Measurements from ENCODE around the gene ELF4.
"Not testable (repeated sequence)": the region's sequence is repeated elsewhere in the genome, so short reads cannot be mapped to it uniquely, and the experiment has no call there.

ELF4 gene

GRCh38 chrX:130120321-130120731 lies 10.0 kb upstream of the ELF4 start:
- H3K36me3 Mint-ChIP-seq, result no peaks in the 10 kb centered on the region
- no peaks in the 10 kb centered on the region for H3K9me3 Mint-ChIP-seq
- H3K4me3 Mint-ChIP-seq, result peak overlapping the region; percentile 78

GRCh38 chrX:130119312-130119898 lies 9.1 kb upstream of the ELF4 start:
- H3K27me3 Mint-ChIP-seq, result no peaks in the 10 kb centered on the region
- H3K27ac Mint-ChIP-seq, result peak overlapping the region; percentile 87
- H3K9me3 Mint-ChIP-seq, result no peaks in the 10 kb centered on the region
- ATAC-seq, result no peak
- H3K4me3 Mint-ChIP-seq, result peak overlapping the region; percentile 41
- H3K36me3 Mint-ChIP-seq, result no peaks in the 10 kb centered on the region
- H3K4me1 Mint-ChIP-seq, result peaks cover 47% of the 10 kb centered on the region

More at GRCh38 chrX:130120321-130120731, 10.0 kb upstream of the ELF4 start:
- Mint-ChIP-seq H3K4me1 (peaks cover 37% of the 10 kb centered on the region), H3K27me3 (no peaks in the 10 kb centered on the region), H3K27ac (peak overlapping the region; percentile 87)
- ATAC-seq, result peak; percentile 69

GRCh38 chrX:130118441-130119311 lies 8.4 kb upstream of the ELF4 start:
- Mint-ChIP-seq H3K27ac (peak overlapping the region; percentile 87), H3K4me3 (peak overlapping the region; percentile 41)

GRCh38 chrX:130117166-130117565 lies 6.9 kb upstream of the ELF4 start:
- H3K36me3 Mint-ChIP-seq, result no peaks in the 10 kb centered on the region
- no peaks in the 10 kb centered on the region for H3K27me3 Mint-ChIP-seq
- ATAC-seq, result no peak
- no peaks in the 10 kb centered on the region for H3K9me3 Mint-ChIP-seq
- no peak overlapping the region for H3K4me3 Mint-ChIP-seq
- H3K4me1 Mint-ChIP-seq, result peaks cover 53% of the 10 kb centered on the region
- H3K27ac Mint-ChIP-seq, result no peak overlapping the region

More at GRCh38 chrX:130118441-130119311, 8.4 kb upstream of the ELF4 start:
- Mint-ChIP-seq H3K27me3 (no peaks in the 10 kb centered on the region), H3K9me3 (no peaks in the 10 kb centered on the region), H3K4me1 (peaks cover 53% of the 10 kb centered on the region), H3K36me3 (no peaks in the 10 kb centered on the region)
- no peak for ATAC-seq

GRCh38 chrX:130115119-130115885 lies 5.0 kb upstream of the ELF4 start:
- H3K9me3 Mint-ChIP-seq, H3K27me3 Mint-ChIP-seq, H3K27ac Mint-ChIP-seq, ATAC-seq, H3K36me3 Mint-ChIP-seq, H3K4me3 Mint-ChIP-seq: not testable (repeated sequence)
- H3K4me1 Mint-ChIP-seq, result peaks cover 56% of the 10 kb centered on the region

DNA sequence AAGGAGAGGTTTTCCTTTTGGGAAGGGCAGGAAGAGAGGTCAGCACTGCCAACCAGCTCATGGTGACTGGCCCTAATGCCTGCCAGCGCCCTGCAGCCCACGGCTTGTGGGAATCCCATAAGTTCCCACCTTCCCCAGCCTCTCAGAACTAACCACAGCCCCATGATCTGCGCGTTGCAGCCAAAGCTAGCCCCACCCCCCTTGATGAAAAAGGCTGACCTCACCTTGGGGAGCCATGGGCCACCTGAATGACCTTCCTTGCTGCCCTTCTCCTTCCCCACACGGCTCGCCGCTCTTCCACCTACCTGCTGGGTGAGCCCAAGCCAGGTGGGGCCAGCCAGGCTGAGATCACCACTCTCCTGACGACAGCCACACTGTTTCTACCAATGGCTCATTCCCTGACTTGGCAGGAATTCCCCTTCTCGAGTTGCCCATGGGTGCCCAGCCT lies 3.9 kb upstream of the ELF4 start:
- H3K9me3 Mint-ChIP-seq, result no peaks in the 10 kb centered on the region
- no peak overlapping the region for H3K4me3 Mint-ChIP-seq
- H3K27ac Mint-ChIP-seq, result peak overlapping the region; percentile 22
- no peaks in the 10 kb centered on the region for H3K27me3 Mint-ChIP-seq
- no peaks in the 10 kb centered on the region for H3K36me3 Mint-ChIP-seq
- ATAC-seq, result no peak
- H3K4me1 Mint-ChIP-seq, result peaks cover 48% of the 10 kb centered on the region

- no peaks in the 10 kb centered on the region for H3K9me3 Mint-ChIP-seq
- H3K36me3 Mint-ChIP-seq, result no peaks in the 10 kb centered on the region
- H3K27me3 Mint-ChIP-seq, result no peaks in the 10 kb centered on the region
- H3K4me1 Mint-ChIP-seq, result peaks cover 52% of the 10 kb centered on the region
- ATAC-seq, result no peak
- H3K27ac Mint-ChIP-seq, result peak overlapping the region; percentile 14
- H3K4me3 Mint-ChIP-seq, result peak overlapping the region; percentile 67
Measured at GRCh38 chrX:130111220-130112154, 1.2 kb upstream of the ELF4 start.

DNA sequence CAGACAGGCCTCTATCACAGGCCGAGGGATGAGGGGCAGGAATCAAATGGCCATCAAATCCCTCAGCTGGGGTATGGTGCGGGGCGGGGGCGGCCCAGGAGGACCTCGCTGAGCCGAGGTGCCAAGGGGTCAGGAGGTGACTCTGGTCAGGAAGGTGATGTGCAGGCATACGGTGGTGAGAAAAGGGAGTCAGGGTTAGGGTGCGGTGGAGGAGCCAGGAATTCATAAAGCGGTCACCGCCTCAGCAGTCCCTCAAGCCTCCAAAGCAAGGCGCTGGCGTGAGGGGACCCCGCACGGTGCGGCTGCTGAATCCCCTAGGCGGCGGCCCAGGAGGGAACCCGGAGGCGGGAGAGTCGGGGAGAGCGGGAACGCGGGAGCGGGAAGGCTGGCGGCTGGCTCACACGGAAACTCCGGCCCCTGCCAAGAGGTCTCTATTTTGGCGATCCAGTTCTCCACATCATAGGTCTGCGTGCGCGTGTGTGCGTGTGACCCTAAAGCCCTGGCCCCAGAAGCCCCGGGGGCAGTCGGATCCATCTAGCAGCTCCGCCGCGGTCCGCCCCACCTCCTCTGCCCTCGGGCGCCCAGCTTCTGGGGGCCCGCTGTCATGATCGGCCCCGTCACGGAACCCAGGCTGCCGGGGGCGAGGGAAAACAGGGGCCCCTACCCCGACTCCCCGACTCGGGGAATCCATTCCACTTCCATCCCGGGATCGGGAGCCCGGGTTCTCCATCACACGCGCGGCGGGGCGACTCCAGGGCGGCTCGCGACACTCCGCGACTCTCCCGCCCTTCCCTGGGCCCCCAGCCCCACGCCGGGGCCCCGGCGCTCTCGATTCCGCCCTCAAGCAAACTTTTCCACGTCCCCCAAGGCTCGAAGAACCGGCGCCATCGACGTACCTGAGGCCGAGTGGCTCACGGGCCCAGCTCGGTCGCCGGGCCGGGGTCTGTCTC lies 593 bp downstream of the ELF4 start:
- ATAC-seq, result peak; percentile 39
- H3K4me1 Mint-ChIP-seq, result peaks cover 60% of the 10 kb centered on the region
- no peaks in the 10 kb centered on the region for H3K9me3 Mint-ChIP-seq
- peak overlapping the region; percentile 91 for H3K27ac Mint-ChIP-seq
- H3K36me3 Mint-ChIP-seq, result peaks cover 6% of the 10 kb centered on the region
- H3K27me3 Mint-ChIP-seq, result no peaks in the 10 kb centered on the region
- peak overlapping the region; percentile 95 for H3K4me3 Mint-ChIP-seq

GRCh38 chrX:130108647-130109428 lies 1.5 kb downstream of the ELF4 start:
- Mint-ChIP-seq H3K36me3 (peaks cover 6% of the 10 kb centered on the region), H3K27me3 (no peaks in the 10 kb centered on the region), H3K27ac (peak overlapping the region; percentile 91), H3K4me1 (peaks cover 57% of the 10 kb centered on the region), H3K4me3 (peak overlapping the region; percentile 95), H3K9me3 (no peaks in the 10 kb centered on the region)
- peak; percentile 75 for ATAC-seq

DNA sequence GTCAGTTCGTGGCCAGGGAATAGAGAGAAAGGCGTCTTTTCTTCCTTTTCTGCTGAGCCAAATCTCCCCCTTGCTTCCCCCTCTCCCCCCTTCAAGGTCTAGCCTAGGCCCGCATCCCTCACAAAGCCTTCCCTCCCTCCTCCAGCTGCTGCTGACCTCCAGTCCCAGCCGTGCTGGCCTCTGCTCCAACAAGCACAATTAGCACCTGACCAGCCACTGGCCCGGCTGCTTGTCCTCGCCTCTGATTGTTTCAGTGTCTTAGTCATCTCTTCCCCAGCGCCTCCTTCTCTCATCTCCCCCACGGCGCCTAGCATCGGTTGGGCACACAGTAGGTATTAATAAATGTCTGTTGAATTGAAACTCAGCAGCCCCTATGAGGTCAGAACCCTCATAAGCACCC lies 4.2 kb downstream of the ELF4 start:
- Mint-ChIP-seq H3K4me3 (peak overlapping the region; percentile 49), H3K4me1 (peaks cover 68% of the 10 kb centered on the region), H3K36me3 (peaks cover 11% of the 10 kb centered on the region), H3K9me3 (no peaks in the 10 kb centered on the region), H3K27ac (peak overlapping the region; percentile 80), H3K27me3 (no peaks in the 10 kb centered on the region)
- no peak for ATAC-seq

- H3K27me3 Mint-ChIP-seq, result no peaks in the 10 kb centered on the region
- peak overlapping the region; percentile 80 for H3K27ac Mint-ChIP-seq
- ATAC-seq, result no peak
- no peaks in the 10 kb centered on the region for H3K9me3 Mint-ChIP-seq
- H3K4me3 Mint-ChIP-seq, result no peak overlapping the region
- H3K36me3 Mint-ChIP-seq, result peaks cover 11% of the 10 kb centered on the region
- peaks cover 76% of the 10 kb centered on the region for H3K4me1 Mint-ChIP-seq
Measured at GRCh38 chrX:130105244-130105643, 5.1 kb downstream of the ELF4 start.

DNA sequence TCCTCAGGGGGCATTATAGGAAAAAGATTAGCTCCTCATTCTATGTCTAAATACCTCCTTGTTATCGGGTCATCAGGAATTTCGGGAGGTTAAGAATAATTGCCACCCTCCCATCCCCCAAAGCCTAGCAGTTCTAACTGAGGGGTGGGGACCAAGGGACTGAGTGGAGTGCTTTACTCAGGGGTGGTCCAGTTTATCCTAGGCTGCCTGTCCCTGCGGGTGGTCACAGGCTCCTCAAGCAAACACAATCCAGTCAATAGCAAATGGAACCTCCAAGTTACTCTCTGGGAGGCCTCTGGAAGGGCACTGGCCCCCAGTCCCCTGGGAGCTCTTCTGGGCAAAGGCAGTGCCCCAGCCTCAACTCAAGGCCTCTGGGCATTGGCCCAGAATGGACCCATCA lies 6.7 kb downstream of the ELF4 start:
- Mint-ChIP-seq H3K4me3 (no peak overlapping the region), H3K9me3 (no peaks in the 10 kb centered on the region), H3K27me3 (no peaks in the 10 kb centered on the region), H3K4me1 (peaks cover 81% of the 10 kb centered on the region), H3K27ac (no peak overlapping the region), H3K36me3 (peaks cover 11% of the 10 kb centered on the region)
- ATAC-seq, result no peak

DNA sequence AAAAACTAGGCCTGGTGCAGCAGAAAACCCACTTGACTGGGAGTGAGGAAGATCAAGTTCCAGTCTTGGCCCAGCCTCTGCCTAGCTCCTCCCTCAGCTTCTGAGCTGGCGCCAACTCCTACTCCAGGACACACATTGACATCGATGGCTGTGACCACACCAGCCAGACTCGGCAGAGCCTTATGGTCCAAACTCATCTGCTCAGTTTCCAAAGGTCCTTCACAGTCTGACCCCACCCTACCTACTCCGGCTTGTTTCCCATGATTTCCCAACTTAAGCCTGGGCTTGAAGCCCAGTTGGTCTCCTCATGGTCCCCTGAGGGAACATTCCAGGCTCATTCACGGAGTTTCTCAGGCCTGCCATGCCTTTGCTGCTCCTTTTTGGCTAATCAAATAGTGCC lies 10.1 kb downstream of the ELF4 start:
- Mint-ChIP-seq H3K36me3 (peaks cover 5% of the 10 kb centered on the region), H3K4me1 (peaks cover 63% of the 10 kb centered on the region), H3K4me3 (no peak overlapping the region), H3K9me3 (no peaks in the 10 kb centered on the region), H3K27me3 (no peaks in the 10 kb centered on the region), H3K27ac (no peak overlapping the region)
- ATAC-seq, result no peak
